DLD1 (cell line): ENCODE results near the gene PTGFRN.

Experiments used
- in situ Hi-C: cut with HindIII; loops from 2 replicates; pipeline ENCODE4 v1.10.0; 2017; ENCODE audit warnings: low sequenced_read_pairs

PTGFRN gene

GRCh38 chr1:116991918-116992317 is 82.2 kb downstream of the PTGFRN start:
- in situ Hi-C loops: no loop called here

GRCh38 chr1:116993286-116993685 is 83.6 kb downstream of the PTGFRN start:
- in situ Hi-C loops: no loop called here

GRCh38 chr1:116994411-116994810 is 84.7 kb downstream of the PTGFRN start:
- in situ Hi-C loops: no loop called here

GRCh38 chr1:116997066-116997465 is 87.3 kb downstream of the PTGFRN start:
- in situ Hi-C loops: no loop called here

- in situ Hi-C loops: no loop called here
These were observed 87.9 kb downstream of the PTGFRN start for GRCh38 chr1:116997636-116998035.

- in situ Hi-C loops: no loop called here
These were observed 89.9 kb downstream of the PTGFRN start for GRCh38 chr1:116999596-116999995.

GRCh38 chr1:117000142-117000541 is 90.4 kb downstream of the PTGFRN start:
- in situ Hi-C loops: no loop called here

- in situ Hi-C loops: no loop called here
These were observed 91.7 kb downstream of the PTGFRN start, which contains the start of gene CD101 for GRCh38 chr1:117001254-117001927. TSS of gene CD101 (plus strand) at chr1:117001760. CDS start at chr1:117001818, 58 bp downstream.

- in situ Hi-C loops: no loop called here
These were observed 93.6 kb downstream of the PTGFRN start for GRCh38 chr1:117003223-117003875.

GRCh38 chr1:117007719-117008013 is 98.0 kb downstream of the PTGFRN start:
- in situ Hi-C loops: no loop called here

GRCh38 chr1:117008656-117009055 is 98.9 kb downstream of the PTGFRN start:
- in situ Hi-C loops: no loop called here

GRCh38 chr1:117009132-117009531 is 99.4 kb downstream of the PTGFRN start:
- in situ Hi-C loops: no loop called here

- in situ Hi-C loops: no loop called here
These were observed 100.7 kb downstream of the PTGFRN start for GRCh38 chr1:117010310-117010969.

- in situ Hi-C loops: no loop called here
These were observed 101.6 kb downstream of the PTGFRN start for GRCh38 chr1:117011334-117011733.

GRCh38 chr1:117013309-117013858 is 103.7 kb downstream of the PTGFRN start:
- in situ Hi-C loops: no loop called here

- in situ Hi-C loops: no loop called here
These were observed 104.5 kb downstream of the PTGFRN start for GRCh38 chr1:117014209-117014608.

GRCh38 chr1:117015724-117016123 is 106.0 kb downstream of the PTGFRN start:
- in situ Hi-C loops: no loop called here

- in situ Hi-C loops: no loop called here
These were observed 107.3 kb downstream of the PTGFRN start for GRCh38 chr1:117017062-117017461.

GRCh38 chr1:117017648-117018047 is 107.9 kb downstream of the PTGFRN start:
- in situ Hi-C loops: no loop called here

- in situ Hi-C loops: no loop called here
These were observed 110.9 kb downstream of the PTGFRN start for GRCh38 chr1:117020526-117021156.

- in situ Hi-C loops: no loop called here
These were observed 112.4 kb downstream of the PTGFRN start for GRCh38 chr1:117022114-117022513.
